Measurements from ENCODE around the gene OSCAR. TPM values are rescaled to one million over a fixed set of nuclear protein-coding genes. Genes with fewer than 3 reads are reported as not detected.
A peak's percentile ranks its signal among the peaks of the same experiment; 100 is the strongest.
"Not testable (repeated sequence)": the region's sequence is repeated elsewhere in the genome, so short reads cannot be mapped to it uniquely, and the experiment has no call there.

Gene OSCAR
- total and polyA plus RNA-seq, 10 of the 15 experiments (the other 5 are each of a cell fraction or from before 2014, with no cell fraction given), result 0.08 to 0.27 (median 0.10) TPM; not detected in 7

GRCh38 chr19:54102421-54103169 is 2.0 kb upstream of the OSCAR start, which contains the start of gene NDUFA3 (continued):
- TF ChIP-seq PBX3 (IDR thresholded peaks at IDR 0.05; ENCODE audit: insufficient replicate concordance, low read depth, low read length), result no peak
- TF ChIP-seq SIN3A (IDR thresholded peaks at IDR 0.05; ENCODE audit: low read depth, low read length), result peak; percentile 68; the same call in 1 of the 2 replicates
- no peak for TF ChIP-seq RAD51 (IDR thresholded peaks at IDR 0.05)
- TF ChIP-seq CHD1 (IDR thresholded peaks at IDR 0.05; ENCODE audit: low read depth, low read length), result no peak
- TF ChIP-seq JUNB (IDR thresholded peaks at IDR 0.05), result no peak
- no peak for TF ChIP-seq FOS (IDR thresholded peaks at IDR 0.05; ENCODE audit: borderline replicate concordance, extremely low read depth, insufficient read length)

GRCh38 chr19:54099903-54100255 is 724 bp downstream of the OSCAR start:
- BruUV-seq (replicated peaks); CTCF ChIA-PET; DNase-seq (ENCODE audit: low read depth, low spot score); FAIRE-seq; H3K36me3 ChIP-seq (ENCODE audit: control insufficient read depth in 2 of 2, insufficient read depth in 2 of 2, low read length in 1 of 2); H3K4me1 ChIP-seq (ENCODE audit: control insufficient read depth, insufficient read depth, low read length); SMC1A ChIA-PET (ENCODE audit: uncharacterized antibody, unreplicated experiment); H3K27ac ChIP-seq (ENCODE audit: control insufficient read depth, insufficient read depth); H3K9me3 ChIP-seq (replicated peaks; ENCODE audit: control insufficient read depth, insufficient read depth, low read length); H3K9ac ChIP-seq (ENCODE audit: control insufficient read depth, insufficient read depth, low read length); H3K79me2 ChIP-seq (ENCODE audit: control insufficient read depth, insufficient read depth, low read length); H4K20me1 ChIP-seq (ENCODE audit: control insufficient read depth, insufficient read depth); ATAC-seq; in situ Hi-C loops (cut with MboI); H3K4me3 ChIP-seq; H2AFZ ChIP-seq (ENCODE audit: control insufficient read depth, low read depth, low read length); H3K27me3 ChIP-seq (replicated peaks in 1 of 2; ENCODE audit: control insufficient read depth in 2 of 2, insufficient read depth in 2 of 2, low read length in 1 of 2); POLR2A ChIA-PET; RAD21 ChIA-PET (ENCODE audit: unreplicated experiment); H3K4me2 ChIP-seq (ENCODE audit: control insufficient read depth, insufficient read depth): not testable (repeated sequence)
- WGBS (ENCODE audit: insufficient coverage, insufficient replicate concordance, low lambda C conversion rate, missing lambda C conversion rate), result 49% methylated on average over 9 of the region's 9 CpGs
- intact Hi-C loops (cut with micrococcal nuclease; ENCODE audit: unreplicated experiment), result loop anchor here (10.0 kb wide), 2 partner anchors 575 to 995 kb away; partner anchors contain the start of gene ZNF160
